Right hindlimb (tissue), 1 donor: ENCODE data around the gene AWAT2.
A peak's percentile ranks its signal among the peaks of the same experiment; 100 is the strongest.

Experiments
- DNase-seq: peaks from one replicate; pipeline ENCODE4 v3.0.0-alpha.2; 2018

The AWAT2 gene

GRCh38 chrX:70049925-70050324 lies at the start of gene AWAT2:
AWAT2 (minus strand) TSS chrX:70049938; CDS start chrX:70049932, 6 bp downstream.
- DNase-seq: no peak

GRCh38 chrX:70096052-70096451 lies 46.3 kb upstream of the AWAT2 start:
- DNase-seq: no peak

DNA sequence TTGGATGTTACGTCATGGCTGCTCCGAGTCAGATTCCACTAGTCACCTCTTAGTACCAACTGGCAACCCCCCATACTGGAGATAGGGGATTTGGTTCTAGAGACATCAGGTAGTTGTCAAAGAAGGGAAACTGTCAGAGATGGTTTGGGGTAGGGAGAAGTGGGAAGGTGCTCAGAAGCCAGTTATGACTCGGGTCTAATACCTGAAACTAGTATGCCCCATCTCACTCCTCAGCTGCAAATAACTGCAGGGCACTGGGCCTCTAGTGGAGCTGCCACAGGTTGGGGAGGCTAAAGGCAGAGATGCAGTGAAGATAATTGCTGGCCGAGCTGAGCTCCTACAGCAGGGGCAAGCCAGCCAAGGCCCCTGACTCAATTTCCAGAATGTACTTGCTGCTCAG lies 42.5 kb upstream of the AWAT2 start:
- no peak for DNase-seq

- DNase-seq: no peak
These were observed 40.0 kb upstream of the AWAT2 start for GRCh38 chrX:70089604-70090297.

- DNase-seq: no peak
These were observed 39.0 kb upstream of the AWAT2 start for GRCh38 chrX:70088751-70089150.

DNA sequence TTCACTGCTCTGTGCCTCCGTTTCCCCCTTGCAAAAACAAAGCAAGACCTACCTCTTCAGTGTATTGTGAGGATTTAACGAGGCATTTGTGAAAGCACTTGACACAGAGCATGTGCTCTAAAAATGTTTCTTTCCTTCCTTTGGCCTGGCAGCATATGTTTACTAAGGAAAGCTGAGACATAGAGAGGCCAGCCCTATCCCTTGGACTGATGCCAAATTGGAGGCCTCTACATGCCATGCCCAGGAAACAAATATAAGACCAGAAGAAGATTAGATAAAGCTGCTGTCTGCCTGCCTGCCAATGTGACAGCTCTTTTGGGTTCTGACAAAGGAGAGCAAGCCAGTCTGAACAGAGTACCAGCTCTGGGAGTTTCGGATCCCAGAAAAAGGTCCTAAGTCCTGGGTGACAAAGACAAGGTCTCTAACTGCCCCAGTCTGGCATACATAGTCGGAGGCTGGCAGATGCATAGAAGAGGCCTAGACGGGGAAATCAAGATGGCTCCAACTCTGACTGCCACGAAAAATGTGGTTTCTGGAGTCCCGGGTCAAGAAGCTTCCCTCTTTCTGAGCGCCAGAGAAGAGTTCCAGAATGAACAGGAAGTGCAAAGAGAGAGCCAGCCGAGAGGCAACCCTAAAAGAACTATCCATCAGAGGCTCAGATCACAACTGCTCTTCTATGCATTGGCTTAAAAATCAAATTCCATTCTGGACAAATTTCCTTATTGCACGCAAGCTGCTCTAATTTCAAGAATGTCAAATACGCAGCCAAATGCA lies 38.3 kb upstream of the AWAT2 start:
- DNase-seq: peak; percentile 30

DNA sequence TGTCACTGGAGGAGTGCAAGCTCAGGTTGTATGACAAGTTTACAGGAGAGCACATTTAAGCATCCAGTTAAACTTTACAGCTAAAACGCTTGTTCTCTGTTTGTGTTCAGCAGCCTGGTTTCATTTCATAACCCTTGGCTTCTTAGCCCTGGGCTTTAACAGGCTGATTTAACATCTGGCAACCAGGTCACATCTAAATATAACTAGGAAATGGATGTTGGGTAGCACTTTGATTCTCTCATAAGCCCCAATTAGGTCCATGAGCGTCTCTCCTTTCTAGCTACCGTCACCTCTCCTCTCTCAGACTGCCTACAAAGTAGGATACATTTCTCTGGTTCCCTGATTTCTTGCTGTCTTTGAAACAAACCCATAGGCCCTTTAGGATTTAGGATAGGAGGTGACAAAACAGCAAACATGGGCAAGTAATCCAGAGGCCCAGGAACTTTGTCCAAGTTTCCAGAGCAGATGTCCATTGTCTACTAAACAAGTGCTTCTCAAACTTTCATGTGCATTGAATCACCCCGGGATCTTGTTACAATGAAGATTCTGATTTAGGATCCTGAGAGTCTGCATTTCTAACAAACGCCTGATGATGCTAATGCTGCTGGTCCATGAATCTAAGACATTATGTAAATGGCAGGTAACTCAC lies 35.0 kb upstream of the AWAT2 start:
- no peak for DNase-seq

GRCh38 chrX:70082723-70083122 lies 33.0 kb upstream of the AWAT2 start:
- no peak for DNase-seq

- DNase-seq: no peak
These were observed 30.1 kb upstream of the AWAT2 start for GRCh38 chrX:70079870-70080269.

DNA sequence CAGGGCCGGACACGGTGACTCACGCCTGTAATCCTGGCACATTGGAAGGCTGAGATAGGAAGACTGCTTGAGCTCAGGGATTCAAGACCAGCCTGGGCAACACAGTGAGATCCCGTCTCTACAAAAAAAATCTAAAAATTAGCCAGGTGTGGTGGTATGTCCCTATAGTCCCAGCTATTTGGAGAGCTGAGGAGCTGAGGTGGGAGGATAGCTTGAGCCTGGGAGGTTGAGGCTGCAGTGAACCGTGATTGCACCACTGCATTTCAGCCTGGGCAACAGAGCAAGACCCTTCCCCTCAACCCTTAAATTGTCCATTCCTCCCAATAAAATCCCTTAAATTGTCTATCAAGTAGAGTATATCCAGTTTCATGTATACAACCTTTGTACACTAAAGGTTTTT lies 29.6 kb upstream of the AWAT2 start:
- no peak for DNase-seq

DNA sequence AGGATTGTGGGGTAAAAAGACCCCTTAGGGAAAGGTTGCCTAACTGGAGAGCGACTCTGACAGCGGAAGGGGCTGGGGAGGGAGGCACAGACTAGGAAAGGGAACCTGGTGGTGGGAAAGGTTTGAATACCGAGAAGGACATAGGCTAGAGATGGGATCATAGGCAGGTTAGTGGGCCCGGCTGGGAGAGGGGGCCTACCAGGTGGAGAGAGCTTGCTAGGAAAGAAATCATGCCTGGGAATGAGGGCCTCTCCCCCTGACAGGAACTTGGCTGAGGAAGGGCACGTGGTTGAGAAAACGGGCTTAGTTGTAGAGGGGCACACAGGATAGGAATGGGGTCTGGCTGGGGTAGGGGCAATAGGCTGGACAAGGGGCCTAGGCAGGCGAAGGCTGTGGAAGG lies 16.9 kb upstream of the AWAT2 start:
- no peak for DNase-seq

- DNase-seq: no peak
These were observed 13.3 kb upstream of the AWAT2 start for GRCh38 chrX:70062961-70063550.

- no peak for DNase-seq
These were observed 12.3 kb upstream of the AWAT2 start, which contains the start of gene OTUD6A for GRCh38 chrX:70062076-70062475. OTUD6A (plus strand) TSS chrX:70062457; CDS start chrX:70062525, 68 bp downstream.

DNA sequence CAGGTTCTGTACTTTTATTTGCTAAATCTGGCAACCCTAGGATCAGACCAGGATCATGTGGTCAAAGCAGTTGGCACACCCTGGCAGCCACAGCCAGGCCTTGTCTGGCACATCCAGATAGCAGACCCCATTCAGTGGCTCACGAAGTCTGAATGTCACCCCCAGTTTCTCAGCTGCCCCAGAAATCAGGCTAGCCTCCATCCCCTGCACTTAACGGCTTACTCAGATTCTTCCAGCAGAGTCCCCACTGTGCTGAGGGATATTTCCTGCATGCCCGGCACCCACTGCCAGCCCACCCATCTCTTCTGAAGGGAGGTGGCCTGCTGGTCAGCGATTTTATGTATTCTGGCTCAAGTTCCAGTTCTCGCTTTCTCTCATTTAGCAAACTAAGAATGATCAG lies 4.7 kb upstream of the AWAT2 start:
- DNase-seq: no peak

GRCh38 chrX:70052895-70053615 lies 3.3 kb upstream of the AWAT2 start:
- no peak for DNase-seq

- DNase-seq: no peak
These were observed 332 bp downstream of the AWAT2 start for GRCh38 chrX:70049406-70049805.

- DNase-seq: no peak
These were observed 2.8 kb downstream of the AWAT2 start for GRCh38 chrX:70046978-70047377.

- no peak for DNase-seq
These were observed 5.0 kb downstream of the AWAT2 start for GRCh38 chrX:70044541-70045245.

GRCh38 chrX:70043685-70044084 lies 6.1 kb downstream of the AWAT2 start:
- no peak for DNase-seq

DNA sequence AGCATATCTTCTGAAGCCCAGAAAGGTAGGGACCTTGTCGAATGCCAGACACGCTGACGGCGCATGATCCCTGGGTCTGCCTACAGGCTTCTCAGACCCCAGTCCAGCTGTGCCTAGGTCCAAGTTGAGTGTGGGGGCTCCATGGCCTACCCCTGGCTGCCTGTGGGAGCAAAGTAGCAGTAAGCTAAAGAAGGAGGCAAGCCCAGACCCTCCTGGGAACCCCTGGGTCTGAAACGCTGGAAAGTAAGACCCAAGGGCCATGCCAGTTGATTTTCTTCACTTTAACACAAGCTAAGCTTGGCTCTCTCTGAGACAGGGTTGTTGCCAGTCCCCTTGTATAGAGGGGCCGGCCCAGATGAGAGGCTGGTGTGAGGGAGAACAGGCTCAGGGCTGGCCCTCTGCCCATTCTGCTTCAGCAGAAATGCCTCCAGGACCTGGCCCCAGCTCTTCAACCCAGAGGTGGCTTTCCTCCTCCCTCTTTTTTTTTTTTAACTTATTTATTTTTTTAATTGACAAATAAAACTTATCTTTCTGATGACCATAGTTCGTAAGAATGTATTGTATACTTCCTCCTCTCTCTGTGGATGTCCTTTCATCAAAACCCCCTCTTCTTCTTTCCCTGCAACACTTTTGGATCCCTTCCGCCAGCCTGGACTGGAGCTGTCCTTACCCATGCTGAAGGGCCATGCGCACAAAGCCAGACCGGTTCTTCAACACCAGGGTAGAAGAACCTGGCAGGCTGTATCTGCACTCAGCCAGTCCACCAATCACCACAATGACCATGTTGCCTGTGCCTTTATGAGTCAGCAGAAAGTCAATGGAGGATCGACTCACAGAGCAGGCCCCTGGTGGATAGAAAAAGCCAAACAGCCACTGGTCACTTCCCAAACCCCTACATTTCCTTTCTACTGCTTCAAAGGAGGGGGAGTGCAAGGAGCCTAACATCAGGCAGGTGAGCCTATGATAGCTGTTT lies 7.1 kb downstream of the AWAT2 start:
- DNase-seq: no peak

- no peak for DNase-seq
These were observed 7.7 kb downstream of the AWAT2 start for GRCh38 chrX:70041993-70042392.
